ENCODE results near the gene CADM2.

The CADM2 gene

DNA sequence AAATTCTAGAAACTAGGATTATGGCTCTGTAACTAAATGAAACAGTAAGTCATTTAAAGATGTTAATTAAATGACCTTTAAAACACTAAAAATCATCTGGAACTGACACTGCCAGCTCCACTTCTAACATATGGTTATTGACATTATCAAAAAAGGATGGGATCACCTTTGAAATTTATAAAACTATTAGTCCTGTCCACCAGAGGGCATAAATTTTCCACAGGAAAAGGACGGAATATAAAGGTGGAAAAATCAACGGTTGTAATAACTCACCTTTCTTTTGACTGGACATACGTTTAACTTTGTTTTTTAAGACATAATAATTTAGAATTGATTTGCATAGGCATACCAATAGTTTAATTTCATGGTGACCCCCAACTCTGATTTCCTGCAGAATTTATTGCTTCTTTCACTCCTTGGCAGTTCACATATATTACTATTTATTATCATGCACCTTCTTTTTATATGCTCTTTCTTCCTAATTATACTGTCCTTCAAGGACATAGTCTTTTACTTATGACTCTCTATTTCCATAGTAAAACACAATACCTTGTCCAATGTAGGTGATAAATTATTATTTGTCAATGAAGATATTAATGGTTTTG lies 345.7 kb downstream of the CADM2 start:
- in situ Hi-C loops (cut with MboI; ENCODE audit: low sequenced_read_pairs) = no loop called here

DNA sequence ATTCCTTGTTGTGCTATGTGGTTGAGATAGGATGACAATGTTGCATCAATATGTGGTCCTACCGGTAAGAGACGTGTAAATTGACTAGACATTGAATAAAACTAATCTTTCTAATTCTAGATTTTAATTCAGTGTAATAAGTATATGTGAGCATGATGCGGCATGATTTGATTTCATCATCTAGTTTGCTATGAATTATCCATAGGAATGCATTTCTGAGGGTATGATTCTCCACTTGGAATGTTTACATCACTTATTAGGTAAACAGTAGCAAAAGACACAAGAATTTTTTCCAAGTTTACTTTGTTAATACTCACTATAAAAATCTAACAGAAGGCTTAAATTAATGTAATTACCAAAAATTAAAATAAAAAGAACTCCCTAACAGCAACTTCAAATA lies 353.5 kb downstream of the CADM2 start:
- in situ Hi-C loops (cut with MboI; ENCODE audit: low sequenced_read_pairs) = no loop called here

DNA sequence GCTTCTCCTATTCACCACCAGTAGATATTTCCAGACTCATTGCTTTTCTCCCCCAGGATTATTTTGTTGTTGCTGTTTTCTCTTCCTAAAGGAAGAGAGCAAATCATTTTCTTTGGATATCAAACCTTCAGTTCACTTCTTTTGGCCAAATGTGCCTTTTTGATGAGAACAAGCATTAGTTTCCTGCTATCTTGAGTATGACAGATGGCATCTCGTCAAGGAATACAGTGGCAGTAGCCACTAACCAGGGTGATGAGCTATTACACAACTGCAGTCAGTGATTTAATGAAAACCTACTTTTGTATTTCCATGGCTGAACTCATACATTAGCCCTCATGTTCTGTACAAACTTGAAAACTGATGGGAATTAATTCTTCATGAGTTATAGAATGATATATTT lies 354.6 kb downstream of the CADM2 start:
- in situ Hi-C loops (cut with MboI; ENCODE audit: low sequenced_read_pairs) = no loop called here

DNA sequence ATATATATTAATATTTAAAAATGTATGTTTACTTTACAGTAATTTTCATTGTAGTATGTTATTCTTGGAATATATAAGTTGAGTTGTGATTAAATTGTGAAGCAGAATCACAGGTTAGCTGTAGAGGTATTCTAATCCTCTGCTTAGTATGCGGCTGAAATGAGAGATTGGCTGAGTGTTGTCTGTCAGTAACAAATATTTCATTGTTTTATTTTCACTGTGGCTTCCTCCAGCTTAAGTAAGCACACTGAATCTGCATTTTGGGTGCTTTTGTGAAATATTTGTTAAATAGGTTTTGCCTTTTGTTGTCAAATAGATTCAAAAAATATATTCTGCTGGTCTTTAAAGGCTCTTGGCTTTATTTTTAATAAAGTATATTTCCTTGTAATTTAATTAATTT lies 357.5 kb downstream of the CADM2 start:
- in situ Hi-C loops (cut with MboI; ENCODE audit: low sequenced_read_pairs) = no loop called here

DNA sequence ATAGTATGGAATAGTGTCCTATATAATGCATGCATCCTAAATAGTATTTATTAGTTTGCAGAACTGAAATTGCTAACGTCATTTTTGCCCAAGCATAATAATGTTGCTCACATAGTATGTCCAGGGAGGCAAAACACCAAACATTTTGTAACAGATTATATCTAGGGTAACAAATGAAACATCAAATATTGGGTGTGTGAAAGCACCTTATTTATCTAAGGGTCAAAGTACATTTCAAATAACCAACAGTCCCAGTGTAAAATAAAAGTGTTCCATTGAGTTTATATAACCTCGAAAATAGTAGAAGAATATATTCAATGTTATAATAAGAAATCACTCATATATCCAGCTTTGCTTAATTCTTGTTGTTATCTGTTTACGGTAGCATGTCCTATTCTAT lies 363.1 kb downstream of the CADM2 start:
- in situ Hi-C loops (cut with MboI; ENCODE audit: low sequenced_read_pairs) = no loop called here

DNA sequence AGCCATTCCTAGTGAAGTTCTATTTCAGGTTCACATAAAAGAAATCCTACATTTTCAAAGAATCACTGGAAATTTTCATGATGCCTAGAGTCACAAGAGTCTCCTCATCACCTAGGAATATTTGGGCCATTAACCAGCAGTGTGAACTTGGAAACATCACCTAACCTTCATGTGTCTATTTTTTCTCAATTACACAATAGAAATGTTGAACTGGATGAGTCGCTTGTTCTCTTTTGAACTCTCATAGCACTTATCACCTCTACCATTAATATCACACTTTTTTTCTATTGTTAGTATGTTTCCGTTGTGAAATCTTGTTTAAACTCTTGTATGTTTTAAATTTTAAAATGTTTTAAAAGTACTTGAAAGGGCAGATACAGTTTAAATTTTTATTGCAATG lies 371.3 kb downstream of the CADM2 start:
- in situ Hi-C loops (cut with MboI; ENCODE audit: low sequenced_read_pairs) = no loop called here

DNA sequence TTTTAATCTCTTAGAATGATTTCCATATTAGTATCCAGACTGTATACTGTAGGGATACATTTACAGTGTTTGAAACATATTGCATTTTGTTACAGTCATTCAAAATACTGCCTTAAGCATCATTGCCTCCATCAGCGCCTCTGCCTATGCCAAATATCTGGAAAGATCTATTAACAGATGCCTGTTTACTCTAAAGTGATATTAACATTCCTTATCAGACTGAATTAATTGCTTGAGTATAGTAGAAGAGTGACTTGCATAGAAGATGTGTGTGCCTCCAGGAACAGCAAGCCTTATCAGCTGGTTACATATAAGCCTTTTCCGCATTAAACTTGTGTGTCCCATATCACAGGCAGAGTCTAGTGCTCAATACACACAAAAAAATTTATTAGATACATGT lies 379.1 kb downstream of the CADM2 start:
- in situ Hi-C loops (cut with MboI; ENCODE audit: low sequenced_read_pairs) = no loop called here

DNA sequence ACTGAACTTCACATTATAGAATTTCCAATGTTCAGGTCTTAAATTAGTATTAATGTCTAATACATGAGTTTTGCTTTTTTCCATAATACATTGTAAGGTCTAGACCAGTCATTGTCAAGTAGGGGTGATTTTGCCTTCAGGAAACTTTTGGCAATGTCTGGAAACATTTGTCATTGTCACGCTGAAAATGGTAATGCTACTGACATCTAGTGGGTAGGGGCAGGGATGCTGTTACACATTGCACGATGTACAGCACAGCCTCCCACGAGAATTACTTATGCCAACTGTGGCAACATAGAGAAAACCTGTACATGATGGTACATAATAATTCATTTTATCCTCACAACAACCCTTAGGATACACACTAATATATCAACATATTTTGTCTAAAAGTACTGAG lies 384.1 kb downstream of the CADM2 start:
- in situ Hi-C loops (cut with MboI; ENCODE audit: low sequenced_read_pairs) = no loop called here

DNA sequence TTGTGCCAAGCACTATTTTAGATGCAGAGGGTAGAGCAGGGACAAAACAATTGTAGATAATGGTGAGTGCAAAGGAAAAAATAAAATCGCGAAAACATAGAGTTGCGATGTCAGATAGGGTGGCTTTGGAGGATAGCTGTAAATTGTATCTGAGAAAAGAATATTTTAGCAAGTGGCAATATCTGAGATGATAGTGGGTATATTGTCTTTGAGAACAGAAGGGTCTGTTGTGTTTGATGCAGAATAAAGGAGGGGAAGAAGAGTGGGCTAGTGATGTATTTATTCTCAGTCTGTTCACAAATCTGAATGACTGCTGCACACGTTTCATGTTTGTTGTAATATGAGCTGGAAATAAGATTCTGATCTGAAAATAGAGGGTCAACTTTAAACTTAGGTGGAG lies 396.8 kb downstream of the CADM2 start:
- in situ Hi-C loops (cut with MboI; ENCODE audit: low sequenced_read_pairs) = no loop called here

DNA sequence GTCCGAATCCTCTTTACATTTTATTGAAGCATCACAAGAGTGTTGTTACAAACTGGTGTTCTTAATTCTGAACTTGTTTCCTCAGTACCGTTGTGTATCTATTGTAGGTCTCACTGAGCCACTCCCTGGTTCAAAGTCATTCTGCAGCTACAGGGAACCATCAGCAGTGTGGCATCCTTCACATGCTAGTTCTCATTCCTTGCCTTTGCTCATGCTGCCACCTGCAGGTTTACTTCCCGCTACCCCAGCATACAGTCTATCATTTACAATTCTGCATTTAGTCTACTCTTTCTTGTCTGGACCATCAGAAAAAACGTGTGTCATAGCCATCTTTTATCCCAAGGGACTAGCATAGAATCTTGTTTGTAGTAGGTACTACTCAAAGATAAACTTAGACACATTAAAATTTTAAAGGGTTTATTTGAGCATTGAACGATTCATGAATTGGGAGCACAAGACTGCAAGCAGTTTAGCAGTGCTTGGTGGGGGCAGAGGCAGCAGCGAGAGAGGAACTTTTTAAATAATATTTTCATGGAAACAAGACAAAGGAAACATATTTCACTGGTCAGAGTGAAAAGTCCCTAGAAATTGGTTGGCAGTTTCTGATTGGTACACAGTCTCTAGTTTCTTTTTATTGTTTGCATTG lies 402.1 kb downstream of the CADM2 start:
- in situ Hi-C loops (cut with MboI; ENCODE audit: low sequenced_read_pairs) = no loop called here

DNA sequence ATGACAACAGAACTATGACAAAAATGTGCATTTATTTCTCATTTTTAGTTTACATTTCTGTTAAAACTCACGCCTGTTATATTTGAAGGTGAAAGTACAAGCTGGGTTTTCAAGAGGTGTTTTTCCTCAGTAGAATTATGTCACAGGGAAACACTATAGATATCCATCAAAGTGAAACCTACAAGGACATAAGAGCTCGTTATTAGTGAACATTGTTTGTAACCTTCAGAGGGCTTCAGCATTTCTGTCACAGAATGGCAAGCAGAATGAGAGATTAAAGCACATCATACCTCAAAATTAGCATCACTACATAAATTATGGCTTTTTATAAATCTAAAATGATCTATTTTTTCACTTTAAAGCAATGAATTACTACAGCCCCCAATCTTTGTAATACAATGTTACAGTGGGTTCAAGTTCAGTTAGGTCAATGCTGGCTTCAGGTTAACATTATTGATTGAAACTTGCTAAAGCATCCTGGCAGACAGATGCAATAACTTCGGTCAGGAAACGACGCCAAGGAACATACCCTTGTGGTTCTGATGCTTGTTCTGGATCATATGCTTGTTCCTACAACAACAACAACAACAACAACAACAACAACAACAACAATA lies 405.6 kb downstream of the CADM2 start:
- in situ Hi-C loops (cut with MboI; ENCODE audit: low sequenced_read_pairs) = no loop called here

DNA sequence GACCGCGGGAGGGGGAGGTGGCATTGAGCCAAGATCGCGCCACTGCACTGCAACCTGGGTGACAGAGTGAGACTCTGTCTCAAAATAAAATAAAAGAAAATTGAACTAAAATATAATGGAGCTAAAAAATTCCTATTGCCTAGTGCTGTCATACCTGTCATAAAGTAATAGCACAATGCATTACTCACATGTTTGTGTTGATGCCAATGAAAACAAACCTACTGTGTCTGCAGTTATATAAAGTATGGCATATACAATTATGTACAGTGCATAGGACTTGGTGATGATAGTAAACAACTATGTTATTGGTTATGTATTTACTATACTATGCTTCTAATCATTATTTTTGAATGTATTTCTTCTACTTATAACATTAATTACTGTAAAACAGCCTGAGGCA lies 411.6 kb downstream of the CADM2 start:
- in situ Hi-C loops (cut with MboI; ENCODE audit: low sequenced_read_pairs) = no loop called here

DNA sequence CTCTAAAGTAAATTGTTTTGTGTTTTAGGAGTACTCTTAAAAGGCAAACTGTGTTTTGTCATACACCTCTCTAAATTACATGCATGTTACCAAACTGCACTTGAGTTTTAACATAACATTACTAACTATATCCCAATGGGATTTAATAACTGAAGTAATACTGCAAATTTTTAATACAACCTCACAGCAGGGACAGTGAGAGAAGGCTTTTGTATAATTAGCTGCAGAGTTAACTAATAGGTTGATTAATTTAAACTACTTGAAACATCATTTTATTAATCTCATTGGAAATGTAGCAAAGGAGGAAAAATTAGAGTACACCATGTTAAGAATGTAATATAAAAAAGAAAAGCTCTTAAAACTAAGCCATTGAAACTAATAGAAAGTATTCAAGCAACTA lies 417.3 kb downstream of the CADM2 start:
- in situ Hi-C loops (cut with MboI; ENCODE audit: low sequenced_read_pairs) = no loop called here

DNA sequence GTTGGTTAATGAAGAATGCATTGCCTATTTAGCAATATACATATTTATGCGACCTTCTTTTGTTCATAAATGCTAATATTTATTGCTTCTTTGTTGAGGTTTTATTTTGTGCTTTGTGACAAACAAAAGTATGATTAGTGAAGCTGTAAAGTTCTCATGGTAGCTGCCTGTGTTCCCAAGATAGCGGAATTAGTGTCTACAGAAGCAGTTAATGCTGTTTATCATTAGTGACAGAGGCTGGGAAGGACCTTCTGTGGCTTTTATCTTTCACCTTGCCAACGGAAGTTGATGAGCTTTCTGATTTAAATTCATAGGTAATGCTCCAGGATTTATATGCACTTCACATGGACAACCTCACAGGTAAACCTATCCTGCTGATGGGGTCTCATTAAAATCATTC lies 418.3 kb downstream of the CADM2 start:
- in situ Hi-C loops (cut with MboI; ENCODE audit: low sequenced_read_pairs) = no loop called here

DNA sequence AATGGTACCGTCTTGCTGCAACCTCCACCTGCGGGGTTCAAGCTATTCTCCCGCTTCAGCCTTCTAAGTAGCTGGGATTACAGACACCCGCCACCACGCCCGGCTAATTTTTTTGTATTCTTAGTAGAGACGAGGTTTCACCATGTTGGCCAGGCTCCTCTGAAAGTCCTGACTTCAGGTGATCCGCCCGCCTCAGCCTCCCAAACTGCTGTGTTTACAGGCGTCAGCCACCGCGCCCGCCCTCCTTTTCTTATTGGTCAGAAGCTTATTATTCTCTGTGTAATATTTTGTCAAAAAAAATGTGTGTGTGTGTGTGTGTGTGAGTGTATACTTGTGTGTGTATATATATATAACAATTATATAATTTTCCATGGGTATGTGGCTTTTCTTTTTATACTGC lies 425.6 kb downstream of the CADM2 start:
- in situ Hi-C loops (cut with MboI; ENCODE audit: low sequenced_read_pairs) = no loop called here

DNA sequence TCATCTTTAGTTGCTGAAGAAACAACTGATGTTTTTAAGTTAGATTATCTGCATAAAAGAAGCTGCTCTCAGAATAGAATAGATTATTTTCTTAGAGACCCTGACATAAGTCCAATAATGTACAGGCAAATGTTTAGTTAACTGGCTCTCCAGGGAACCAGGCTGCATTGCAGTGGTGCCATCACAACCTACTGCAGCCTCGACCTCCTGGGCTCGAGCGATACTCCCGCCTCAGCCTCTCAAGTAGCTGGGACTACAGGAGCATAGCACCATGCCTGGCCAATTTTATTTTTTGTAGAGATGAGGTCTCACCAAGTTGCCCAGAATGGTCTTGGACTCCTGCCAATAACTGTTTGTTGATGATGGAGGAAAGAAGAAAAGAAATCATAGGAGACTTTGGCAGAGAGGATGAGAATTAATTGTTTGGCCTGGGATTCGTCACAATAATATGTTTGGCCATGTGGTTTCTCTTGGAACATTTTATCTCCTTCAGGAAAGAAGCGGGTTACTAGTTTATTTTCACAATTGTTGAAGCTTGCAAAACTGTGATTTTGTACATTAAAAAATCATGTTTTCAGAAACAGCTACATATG lies 429.2 kb downstream of the CADM2 start:
- in situ Hi-C loops (cut with MboI; ENCODE audit: low sequenced_read_pairs) = no loop called here

DNA sequence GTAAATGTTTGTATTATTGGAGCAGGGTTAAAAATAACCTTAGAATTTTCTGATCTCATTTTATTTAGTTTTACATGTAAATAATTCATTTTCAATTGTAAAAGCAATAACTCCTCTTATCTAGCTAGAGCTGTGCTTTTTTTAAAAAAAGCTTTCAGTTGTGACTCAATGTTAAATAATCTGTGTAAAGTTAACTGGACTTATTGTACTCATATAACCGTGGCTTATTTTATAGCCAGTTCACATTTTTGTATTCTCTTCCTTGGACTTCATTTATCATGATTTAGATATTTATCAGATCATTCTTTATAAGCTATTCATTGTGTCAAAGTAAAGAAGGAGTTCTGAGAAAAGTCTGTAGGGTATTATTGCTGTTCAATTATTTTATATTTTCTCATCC lies 435.6 kb downstream of the CADM2 start:
- in situ Hi-C loops (cut with MboI; ENCODE audit: low sequenced_read_pairs) = no loop called here

DNA sequence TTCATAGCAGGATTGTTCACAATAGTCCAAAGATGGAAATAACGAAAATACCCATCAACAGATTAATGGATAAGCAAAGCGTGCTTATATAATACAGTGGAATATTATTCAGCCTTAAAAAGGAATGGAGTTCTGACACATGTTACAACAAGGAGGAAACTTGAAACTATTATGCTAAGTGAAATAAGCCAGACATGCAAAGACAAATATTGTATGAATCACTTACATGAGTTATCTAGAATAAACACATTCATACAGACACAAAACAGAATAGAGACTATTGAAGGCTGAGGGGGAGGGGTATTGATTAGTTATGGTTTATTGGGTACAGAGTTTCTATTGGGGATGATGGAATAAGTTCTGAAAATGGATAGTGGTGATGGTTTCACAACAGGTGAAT lies 438.6 kb downstream of the CADM2 start:
- in situ Hi-C loops (cut with MboI; ENCODE audit: low sequenced_read_pairs) = no loop called here

DNA sequence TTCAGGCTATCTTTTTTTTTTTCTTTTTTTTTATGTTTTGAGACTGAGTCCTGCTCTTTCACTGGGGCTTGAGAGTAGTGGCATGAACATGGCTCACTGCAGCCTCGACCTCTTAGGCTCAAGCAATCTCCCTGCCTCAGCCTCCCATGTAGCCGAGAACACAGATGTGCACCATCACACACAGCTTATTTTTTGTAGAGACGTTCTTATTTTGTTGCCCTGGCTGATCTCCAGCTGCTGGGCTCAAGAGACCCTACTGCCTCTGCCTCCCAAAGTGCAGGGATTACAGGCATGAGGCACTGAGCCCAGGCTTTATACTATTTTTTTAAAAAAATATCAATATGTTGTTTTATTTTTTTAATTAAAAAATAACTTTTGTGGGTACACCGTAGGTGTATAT lies 467.3 kb downstream of the CADM2 start:
- in situ Hi-C loops (cut with MboI; ENCODE audit: low sequenced_read_pairs) = no loop called here

DNA sequence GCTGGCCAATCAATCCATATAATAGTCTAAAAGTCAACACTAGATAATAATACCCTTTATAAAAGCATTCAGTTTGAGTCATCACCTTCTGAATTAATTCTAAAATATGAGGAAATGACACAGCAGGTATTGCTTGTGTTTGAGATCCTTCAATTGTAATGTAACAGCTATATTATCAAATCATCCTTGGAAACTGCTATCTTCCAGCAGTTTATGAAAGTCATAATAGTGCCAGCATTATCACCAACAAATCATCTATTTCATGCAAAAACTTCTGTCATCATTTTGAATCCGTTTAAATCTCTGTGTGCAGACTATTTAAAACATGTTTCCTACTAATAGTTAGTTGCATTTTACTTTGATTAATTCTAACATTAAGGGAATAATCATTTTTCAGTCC lies 468.7 kb downstream of the CADM2 start:
- in situ Hi-C loops (cut with MboI; ENCODE audit: low sequenced_read_pairs) = no loop called here

DNA sequence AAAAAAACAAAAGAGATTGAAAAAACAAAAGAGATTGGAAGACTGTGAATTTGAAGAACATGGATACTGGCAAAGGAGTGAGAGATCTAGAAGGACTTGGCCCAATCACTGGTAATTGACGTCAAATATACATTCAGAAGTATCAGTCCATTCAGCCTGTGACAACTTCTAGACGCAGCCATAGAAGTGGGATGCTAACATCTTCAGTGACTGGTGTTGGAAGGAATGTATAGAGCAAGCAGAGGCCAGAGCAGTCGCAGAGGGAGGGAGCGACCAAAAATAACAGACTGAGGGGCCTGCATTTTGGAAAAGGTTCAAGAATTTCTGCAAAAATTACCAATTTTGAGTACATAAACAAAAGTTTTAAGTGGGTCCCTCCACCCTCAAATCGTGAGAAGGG lies 473.3 kb downstream of the CADM2 start:
- in situ Hi-C loops (cut with MboI; ENCODE audit: low sequenced_read_pairs) = no loop called here

DNA sequence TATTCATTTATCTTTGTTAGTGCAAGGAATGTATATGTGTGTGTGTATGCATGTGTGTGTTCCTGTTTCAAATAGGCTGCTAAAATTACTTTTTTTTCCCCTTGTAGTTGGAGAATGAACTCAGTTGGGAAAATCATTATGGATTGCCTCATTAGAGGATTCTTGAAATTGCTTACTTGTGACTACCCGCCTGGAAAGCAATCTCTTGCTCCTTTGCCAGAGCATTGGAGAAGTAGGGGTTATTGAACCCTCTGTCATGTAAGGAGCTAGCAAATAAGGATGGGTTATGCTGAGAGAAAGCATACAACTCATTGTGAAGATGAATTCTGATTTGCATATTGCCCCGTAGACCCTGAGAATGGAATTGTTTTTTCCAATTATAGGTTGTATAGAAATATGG lies 474.5 kb downstream of the CADM2 start:
- in situ Hi-C loops (cut with MboI; ENCODE audit: low sequenced_read_pairs) = no loop called here
